ENCODE measurements around the gene PAX7.

GRCh38 chr1:18686540-18686939 is 55.9 kb downstream of the PAX7 start:
- TF ChIP-seq EZH2 (IDR thresholded peaks at IDR 0.05; ENCODE audit: insufficient read depth, low read length) (no peak), CTCF (IDR thresholded peaks at IDR 0.05; ENCODE audit: insufficient read depth, low read depth, low read length) (no peak)

All from astrocyte (in vitro differentiated cells and primary cell).